IMR-90 (cell line): Measurements from ENCODE around the gene CFAP299. TPM values are rescaled to one million over a fixed set of nuclear protein-coding genes. Genes with fewer than 3 reads are reported as not detected.

ENCODE experiments used
- ATAC-seq: fragments of 200-7000 bp; cut with Tn5 transposase; 2 replicates; pipeline ENCODE4 v1.9.1; 2020; ENCODE audit warnings: low read depth, mild to moderate bottlenecking, moderate library complexity
- BruUV-seq: library from RNA; stranded (reverse); fragments of 400-500 nt; replicated peaks from 2 replicates; lab custom pipeline; 2021; lab: Mats Ljungman, UMichigan
- CTCF ChIA-PET: fragments of 300-600 bp; formaldehyde crosslinking; extraction: SDS; loops from one replicate; lab custom pipeline; 2021; ENCODE audit warnings: antibody characterized with exemption; lab: Yijun Ruan, JAX
- POLR2A ChIA-PET: fragments of 300-600 bp; sonication (Branson Sonifier 250); formaldehyde crosslinking; loops from one replicate; lab custom pipeline; 2022; ENCODE audit warnings: antibody characterized with exemption; ENCODE audit not compliant: unreplicated experiment; lab: Charles Lee
- DNase-seq: peaks from one replicate; pipeline ENCODE4 v3.0.0; 2013
- H2AFZ ChIP-seq: replicated peaks from 2 replicates; pipeline ENCODE3; 2013; ENCODE audit warnings: low read length, mild to moderate bottlenecking; ENCODE audit not compliant: poor library complexity
- H2AK5ac ChIP-seq: 2 replicates; pipeline ENCODE4 v1.6.1; 2013; ENCODE audit warnings: low read depth, low read length, inconsistent platforms
- H2AK9ac ChIP-seq: replicated peaks from 2 replicates; pipeline ENCODE3; 2013; ENCODE audit warnings: mild to moderate bottlenecking, low read depth, low read length, moderate library complexity; ENCODE audit not compliant: poor library complexity
- H2BK120ac ChIP-seq: 2 replicates; pipeline ENCODE4 v1.6.1; 2013; ENCODE audit warnings: low read depth, low read length, inconsistent platforms
- H2BK15ac ChIP-seq: 3 replicates; pipeline ENCODE4 v1.6.1; 2013; ENCODE audit warnings: low read depth, low read length, inconsistent platforms
- H2BK20ac ChIP-seq: 2 replicates; pipeline ENCODE4 v1.6.1; 2013; ENCODE audit warnings: low read depth, mild to moderate bottlenecking, inconsistent platforms, low read length, moderate library complexity
- H2BK5ac ChIP-seq: 2 replicates; pipeline ENCODE4 v1.6.1; 2013; ENCODE audit warnings: mild to moderate bottlenecking, low read depth, low read length, inconsistent platforms; ENCODE audit not compliant: poor library complexity, severe bottlenecking
- H3K14ac ChIP-seq: replicated peaks from 2 replicates; pipeline ENCODE4 v1.6.1; 2013; ENCODE audit warnings: low read depth, low read length, inconsistent platforms
- H3K18ac ChIP-seq: 2 replicates; pipeline ENCODE4 v1.6.1; 2013; ENCODE audit warnings: low read depth, low read length, control low read depth
- H3K23ac ChIP-seq: 2 replicates; pipeline ENCODE4 v1.6.1; 2013; ENCODE audit warnings: low read depth, low read length, inconsistent platforms
- H3K27ac ChIP-seq: 2 replicates; pipeline ENCODE4 v1.5.1; 2013; ENCODE audit warnings: mild to moderate bottlenecking, control low read depth, low read length; ENCODE audit not compliant: insufficient read depth
- H3K27me3 ChIP-seq: 2 replicates; pipeline ENCODE4 v1.6.1; 2013; ENCODE audit warnings: low read length; ENCODE audit not compliant: control insufficient read depth, insufficient read depth
- H3K36me3 ChIP-seq: 2 replicates; pipeline ENCODE4 v1.6.1; 2013; ENCODE audit warnings: low read length, mixed read lengths; ENCODE audit not compliant: control insufficient read depth, insufficient read depth
- H3K4ac ChIP-seq: 2 replicates; pipeline ENCODE4 v1.6.1; 2013; ENCODE audit warnings: low read depth, low read length, inconsistent platforms
- H3K4me1 ChIP-seq: 2 replicates; pipeline ENCODE4 v1.6.1; 2013; ENCODE audit warnings: low read length, mixed read lengths; ENCODE audit not compliant: control insufficient read depth, insufficient read depth
- H3K4me2 ChIP-seq: 2 replicates; pipeline ENCODE4 v1.6.1; 2013; ENCODE audit warnings: low read depth, mild to moderate bottlenecking, control low read depth, low read length, moderate library complexity
- H3K4me3 ChIP-seq: 2 replicates; pipeline ENCODE4 v1.5.1; 2013; ENCODE audit warnings: low read depth, mild to moderate bottlenecking, control low read depth, low read length, moderate library complexity; ENCODE audit not compliant: insufficient read depth
- H3K56ac ChIP-seq: 2 replicates; pipeline ENCODE4 v1.6.1; 2013; ENCODE audit warnings: low read length, inconsistent platforms; ENCODE audit not compliant: insufficient read depth; ENCODE audit errors: extremely low read depth
- H3K79me1 ChIP-seq, 2 experiments: 2 replicates each; pipeline ENCODE4 v1.6.1; 2013; ENCODE audit warnings: low read length in 2 of 2, inconsistent platforms in 1 of 2, low read depth in 1 of 2
- H3K9ac ChIP-seq: 2 replicates; pipeline ENCODE4 v1.6.1; 2013; ENCODE audit warnings: low read depth, low read length, control low read depth
- H3K9me1 ChIP-seq: 2 replicates; pipeline ENCODE4 v1.6.1; 2013; ENCODE audit warnings: low read length, inconsistent platforms; ENCODE audit not compliant: insufficient read depth
- H3K9me3 ChIP-seq: 2 replicates; pipeline ENCODE4 v1.6.1; 2013; ENCODE audit warnings: low read length; ENCODE audit not compliant: control insufficient read depth, insufficient read depth
- H4K20me1 ChIP-seq: 2 replicates; pipeline ENCODE4 v1.6.1; 2013; ENCODE audit warnings: low read length, inconsistent platforms; ENCODE audit not compliant: insufficient read depth
- H4K5ac ChIP-seq: 2 replicates; pipeline ENCODE4 v1.6.1; 2013; ENCODE audit warnings: mild to moderate bottlenecking, low read depth, low read length, control low read depth
- H4K8ac ChIP-seq, 2 experiments: 2 replicates each; pipeline ENCODE4 v1.6.1; 2013; ENCODE audit warnings: low read depth in 2 of 2, low read length in 2 of 2, control low read depth in 1 of 2, inconsistent platforms in 1 of 2
- H4K91ac ChIP-seq: 2 replicates; pipeline ENCODE4 v1.6.1; 2013; ENCODE audit warnings: low read depth, low read length, inconsistent platforms; ENCODE audit not compliant: insufficient read depth
- BHLHE40 ChIP-seq: fragments of 150-350 bp; IDR thresholded peaks from 2 replicates; pipeline ENCODE4 v1.6.1; 2016; ENCODE audit warnings: mild to moderate bottlenecking, low read depth, low read length
- CEBPB ChIP-seq: IDR thresholded peaks from 2 replicates; pipeline ENCODE4 v1.6.1; 2012; ENCODE audit warnings: low read depth, low read length, improper control_type of control experiment
- CHD1 ChIP-seq: IDR thresholded peaks from 2 replicates; pipeline ENCODE4 v1.6.1; 2012; ENCODE audit warnings: low read depth, low read length, improper control_type of control experiment
- FOS ChIP-seq: fragments of 150-350 bp; IDR thresholded peaks from 2 replicates; pipeline ENCODE4 v1.6.1; 2016; ENCODE audit warnings: low read depth, low read length
- MAFK ChIP-seq: IDR thresholded peaks from 2 replicates; pipeline ENCODE4 v1.6.1; 2012; ENCODE audit warnings: low read depth, low read length, improper control_type of control experiment
- MAZ ChIP-seq: IDR thresholded peaks from 2 replicates; pipeline ENCODE4 v1.6.1; 2012; ENCODE audit warnings: low read depth, mild to moderate bottlenecking, low read length, improper control_type of control experiment, moderate library complexity, borderline replicate concordance
- MXI1 ChIP-seq: IDR thresholded peaks from 2 replicates; pipeline ENCODE4 v1.6.1; 2012; ENCODE audit warnings: low read depth, mild to moderate bottlenecking, low read length, moderate library complexity, borderline replicate concordance
- POLR2A ChIP-seq: IDR thresholded peaks from 2 replicates; pipeline ENCODE4 v1.6.1; 2012; ENCODE audit warnings: mild to moderate bottlenecking, low read depth, low read length
- RAD21 ChIP-seq: IDR thresholded peaks from 2 replicates; pipeline ENCODE4 v1.6.1; 2012; ENCODE audit warnings: low read length, improper control_type of control experiment
- RCOR1 ChIP-seq: IDR thresholded peaks from 2 replicates; pipeline ENCODE4 v1.6.1; 2012; ENCODE audit warnings: mild to moderate bottlenecking, low read length, improper control_type of control experiment; ENCODE audit not compliant: insufficient replicate concordance
- RFX5 ChIP-seq: IDR thresholded peaks from 2 replicates; pipeline ENCODE4 v1.8.0; 2012; ENCODE audit warnings: low read depth, mild to moderate bottlenecking, low read length, moderate library complexity
- SMC3 ChIP-seq: fragments of 150-350 bp; IDR thresholded peaks from 2 replicates; pipeline ENCODE4 v1.6.1; 2016; ENCODE audit warnings: low read depth, mild to moderate bottlenecking, antibody characterized with exemption, low read length, moderate library complexity
- WGBS, 2 experiments: methylation state at CpG; one replicate each; pipeline versions ENCODE4 v1.1.5 to v1.1.7; 2013; ENCODE audit warnings: missing lambda C conversion rate in 2 of 2; ENCODE audit not compliant: insufficient read length in 1 of 2; ENCODE audit errors: extremely low coverage in 2 of 2; 5-methylcytosine and 5-hydroxymethylcytosine counted together
- dilution Hi-C: fragments of 300-500 bp; cut with HindIII; formaldehyde crosslinking; loops from one replicate; pipeline ENCODE4 v1.14.3; 2018; ENCODE audit warnings: low sequenced_read_pairs; ENCODE audit not compliant: unreplicated experiment
- in situ Hi-C: fragments of 300-500 bp; cut with MboI; formaldehyde crosslinking; loops from 3 replicates; pipeline ENCODE4 v1.14.3; 2019; ENCODE audit warnings: low sequenced_read_pairs, inconsistent platforms, mixed read lengths
- intact Hi-C: fragments of 100-400 bp; cut with micrococcal nuclease; formaldehyde crosslinking; loops from 2 replicates; pipeline ENCODE4 v1.10.0; 2022
- polyA plus RNA-seq, 3 experiments: library from polyadenylated mRNA; depleted of rRNA; stranded (reverse); fragments of >200 nt; gene quantifications; 2 replicates each; pipeline ENCODE4 v1.2.3, GENCODE V29; 2012; ENCODE audit warnings: low replicate concordance in 1 of 3
- total RNA-seq: library from RNA; depleted of rRNA; stranded (reverse); fragments of >200 nt; gene quantifications from 2 replicates; pipeline ENCODE4 v1.2.3, GENCODE V29; 2012
- TF ChIP-seq, protein P1 (sequence below): fragments of 150-350 bp; IDR thresholded peaks from 2 replicates; pipeline ENCODE4 v1.6.1; 2016; ENCODE audit warnings: low read depth, mild to moderate bottlenecking, low read length, moderate library complexity, borderline replicate concordance
- TF ChIP-seq, protein P2 (sequence below): fragments of 150-350 bp; IDR thresholded peaks from 2 replicates; pipeline ENCODE4 v1.6.1; 2017; ENCODE audit warnings: mild to moderate bottlenecking, antibody characterized with exemption, low read length, low read depth
- TF ChIP-seq, protein P3 (sequence below): conservative IDR thresholded peaks from 2 replicates; pipeline ENCODE4 v1.5.1; 2012; ENCODE audit warnings: mild to moderate bottlenecking, low read depth, low read length, improper control_type of control experiment

CFAP299 gene
- total and polyA plus RNA-seq, 2 of the 4 experiments (the other 2 are of a cell fraction), result 1.0 to 1.1 TPM

DNA sequence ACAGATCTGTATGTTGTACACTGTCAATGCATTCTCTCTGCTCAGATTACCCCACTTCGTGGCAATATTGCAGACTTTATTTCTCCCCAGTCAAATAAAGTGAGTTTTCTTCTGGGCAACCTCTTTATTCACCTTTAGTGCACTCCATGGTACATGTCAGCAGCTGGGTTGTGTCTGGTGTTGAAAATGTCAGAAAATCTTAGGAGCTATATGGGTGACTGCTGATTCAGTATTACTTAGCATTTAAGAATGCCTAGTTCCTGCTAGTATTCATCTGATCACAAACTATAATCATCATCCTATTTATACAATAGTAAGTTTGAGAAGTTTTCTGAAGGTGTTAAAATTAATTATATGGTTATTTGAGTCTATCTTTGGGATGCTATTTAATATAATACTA, 112.5 kb downstream of the CFAP299 start:
- H2BK20ac ChIP-seq, result no peak overlapping the region
- no peak overlapping the region for H3K23ac ChIP-seq
- H3K4ac ChIP-seq, result no peak overlapping the region
- peak overlapping the region; percentile 72 for H4K5ac ChIP-seq
- intact Hi-C loops (no loop called here), dilution Hi-C loops (no loop called here), in situ Hi-C loops (no loop called here)
- POLR2A ChIA-PET, result no interaction called here
- H3K18ac ChIP-seq, result peak overlapping the region; percentile 87; the same call in 1 of the 2 replicates
- no peak overlapping the region for H2BK120ac ChIP-seq
- no peak overlapping the region for H2AK5ac ChIP-seq
- H4K8ac ChIP-seq, result no peak overlapping the region
- H2BK5ac ChIP-seq, result no peak overlapping the region
- H3K56ac ChIP-seq, result no peak overlapping the region
- H3K36me3 ChIP-seq, result no peaks in the 10 kb centered on the region
- H3K9ac ChIP-seq, result no peak overlapping the region
- DNase-seq (peak; percentile 52), ATAC-seq (peak; percentile 72)
- peak overlapping the region; percentile 36; the same call in 1 of the 2 replicates for H3K4me2 ChIP-seq
- no peak for TF ChIP-seq RCOR1
- TF ChIP-seq POLR2A, result no peak
- TF ChIP-seq, protein P1, sequence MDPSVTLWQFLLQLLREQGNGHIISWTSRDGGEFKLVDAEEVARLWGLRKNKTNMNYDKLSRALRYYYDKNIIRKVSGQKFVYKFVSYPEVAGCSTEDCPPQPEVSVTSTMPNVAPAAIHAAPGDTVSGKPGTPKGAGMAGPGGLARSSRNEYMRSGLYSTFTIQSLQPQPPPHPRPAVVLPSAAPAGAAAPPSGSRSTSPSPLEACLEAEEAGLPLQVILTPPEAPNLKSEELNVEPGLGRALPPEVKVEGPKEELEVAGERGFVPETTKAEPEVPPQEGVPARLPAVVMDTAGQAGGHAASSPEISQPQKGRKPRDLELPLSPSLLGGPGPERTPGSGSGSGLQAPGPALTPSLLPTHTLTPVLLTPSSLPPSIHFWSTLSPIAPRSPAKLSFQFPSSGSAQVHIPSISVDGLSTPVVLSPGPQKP, result no peak
- TF ChIP-seq, protein P2, sequence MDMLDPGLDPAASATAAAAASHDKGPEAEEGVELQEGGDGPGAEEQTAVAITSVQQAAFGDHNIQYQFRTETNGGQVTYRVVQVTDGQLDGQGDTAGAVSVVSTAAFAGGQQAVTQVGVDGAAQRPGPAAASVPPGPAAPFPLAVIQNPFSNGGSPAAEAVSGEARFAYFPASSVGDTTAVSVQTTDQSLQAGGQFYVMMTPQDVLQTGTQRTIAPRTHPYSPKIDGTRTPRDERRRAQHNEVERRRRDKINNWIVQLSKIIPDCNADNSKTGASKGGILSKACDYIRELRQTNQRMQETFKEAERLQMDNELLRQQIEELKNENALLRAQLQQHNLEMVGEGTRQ, result no peak
- no peak for TF ChIP-seq FOS
- no peak for TF ChIP-seq RAD21
- TF ChIP-seq MXI1, result no peak
- TF ChIP-seq, protein P3, sequence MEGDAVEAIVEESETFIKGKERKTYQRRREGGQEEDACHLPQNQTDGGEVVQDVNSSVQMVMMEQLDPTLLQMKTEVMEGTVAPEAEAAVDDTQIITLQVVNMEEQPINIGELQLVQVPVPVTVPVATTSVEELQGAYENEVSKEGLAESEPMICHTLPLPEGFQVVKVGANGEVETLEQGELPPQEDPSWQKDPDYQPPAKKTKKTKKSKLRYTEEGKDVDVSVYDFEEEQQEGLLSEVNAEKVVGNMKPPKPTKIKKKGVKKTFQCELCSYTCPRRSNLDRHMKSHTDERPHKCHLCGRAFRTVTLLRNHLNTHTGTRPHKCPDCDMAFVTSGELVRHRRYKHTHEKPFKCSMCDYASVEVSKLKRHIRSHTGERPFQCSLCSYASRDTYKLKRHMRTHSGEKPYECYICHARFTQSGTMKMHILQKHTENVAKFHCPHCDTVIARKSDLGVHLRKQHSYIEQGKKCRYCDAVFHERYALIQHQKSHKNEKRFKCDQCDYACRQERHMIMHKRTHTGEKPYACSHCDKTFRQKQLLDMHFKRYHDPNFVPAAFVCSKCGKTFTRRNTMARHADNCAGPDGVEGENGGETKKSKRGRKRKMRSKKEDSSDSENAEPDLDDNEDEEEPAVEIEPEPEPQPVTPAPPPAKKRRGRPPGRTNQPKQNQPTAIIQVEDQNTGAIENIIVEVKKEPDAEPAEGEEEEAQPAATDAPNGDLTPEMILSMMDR, result no peak
- TF ChIP-seq BHLHE40, result no peak
- TF ChIP-seq MAZ, result no peak
- no peak for TF ChIP-seq RFX5
- no peak for TF ChIP-seq CEBPB
- TF ChIP-seq SMC3, result no peak
- no peak for TF ChIP-seq MAFK
- no peak for TF ChIP-seq CHD1
- peaks cover 6% of the 10 kb centered on the region for H3K4me1 ChIP-seq
- no peak overlapping the region for H4K91ac ChIP-seq
- no peak overlapping the region for H3K27ac ChIP-seq
- no peaks in the 10 kb centered on the region for H3K27me3 ChIP-seq
- no TSS peak for BruUV-seq
- CTCF ChIA-PET, result no interaction called here
- H2BK15ac ChIP-seq, result no peak overlapping the region
- no peak overlapping the region for H2AK9ac ChIP-seq
- WGBS, 2 experiments, result no CpG with 5 or more reads among the region's 1 CpG
- no peaks in the 10 kb centered on the region for H3K9me3 ChIP-seq
- no peaks in the 10 kb centered on the region for H3K79me1 ChIP-seq
- H2AFZ ChIP-seq, result no peak overlapping the region
- no peak overlapping the region; the same call in 1 of the 2 replicates for H3K14ac ChIP-seq
- no peaks in the 10 kb centered on the region; the same call in 1 of the 2 replicates for H3K9me1 ChIP-seq
- H4K20me1 ChIP-seq, result no peaks in the 10 kb centered on the region
- no peak overlapping the region for H3K4me3 ChIP-seq
